Measurements from ENCODE around the gene SFSWAP.

The SFSWAP gene

GRCh38 chr12:131824450-131824849, 113.6 kb downstream of the SFSWAP start:
- H2AFZ ChIP-seq: no peak overlapping the region
- no peaks in the 10 kb centered on the region for H3K36me3 ChIP-seq (ENCODE audit: control insufficient read depth, insufficient read depth, low read length)
- no peak overlapping the region for H3K4me3 ChIP-seq (ENCODE audit: low read depth, low read length)
- H3K27me3 ChIP-seq (ENCODE audit: control insufficient read depth, insufficient read depth, low read length): peaks cover 2% of the 10 kb centered on the region
- H3K4me1 ChIP-seq: no peaks in the 10 kb centered on the region
- H3K9ac ChIP-seq: no peak overlapping the region
- no peaks in the 10 kb centered on the region for H3K79me2 ChIP-seq
- TF ChIP-seq, protein P1, sequence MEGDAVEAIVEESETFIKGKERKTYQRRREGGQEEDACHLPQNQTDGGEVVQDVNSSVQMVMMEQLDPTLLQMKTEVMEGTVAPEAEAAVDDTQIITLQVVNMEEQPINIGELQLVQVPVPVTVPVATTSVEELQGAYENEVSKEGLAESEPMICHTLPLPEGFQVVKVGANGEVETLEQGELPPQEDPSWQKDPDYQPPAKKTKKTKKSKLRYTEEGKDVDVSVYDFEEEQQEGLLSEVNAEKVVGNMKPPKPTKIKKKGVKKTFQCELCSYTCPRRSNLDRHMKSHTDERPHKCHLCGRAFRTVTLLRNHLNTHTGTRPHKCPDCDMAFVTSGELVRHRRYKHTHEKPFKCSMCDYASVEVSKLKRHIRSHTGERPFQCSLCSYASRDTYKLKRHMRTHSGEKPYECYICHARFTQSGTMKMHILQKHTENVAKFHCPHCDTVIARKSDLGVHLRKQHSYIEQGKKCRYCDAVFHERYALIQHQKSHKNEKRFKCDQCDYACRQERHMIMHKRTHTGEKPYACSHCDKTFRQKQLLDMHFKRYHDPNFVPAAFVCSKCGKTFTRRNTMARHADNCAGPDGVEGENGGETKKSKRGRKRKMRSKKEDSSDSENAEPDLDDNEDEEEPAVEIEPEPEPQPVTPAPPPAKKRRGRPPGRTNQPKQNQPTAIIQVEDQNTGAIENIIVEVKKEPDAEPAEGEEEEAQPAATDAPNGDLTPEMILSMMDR (IDR thresholded peaks at IDR 0.05): no peak
- H3K9me3 ChIP-seq (ENCODE audit: control insufficient read depth, low read length): no peaks in the 10 kb centered on the region
- H3K27ac ChIP-seq: no peak overlapping the region
- no peak overlapping the region for H3K4me2 ChIP-seq (ENCODE audit: low read length)

DNA sequence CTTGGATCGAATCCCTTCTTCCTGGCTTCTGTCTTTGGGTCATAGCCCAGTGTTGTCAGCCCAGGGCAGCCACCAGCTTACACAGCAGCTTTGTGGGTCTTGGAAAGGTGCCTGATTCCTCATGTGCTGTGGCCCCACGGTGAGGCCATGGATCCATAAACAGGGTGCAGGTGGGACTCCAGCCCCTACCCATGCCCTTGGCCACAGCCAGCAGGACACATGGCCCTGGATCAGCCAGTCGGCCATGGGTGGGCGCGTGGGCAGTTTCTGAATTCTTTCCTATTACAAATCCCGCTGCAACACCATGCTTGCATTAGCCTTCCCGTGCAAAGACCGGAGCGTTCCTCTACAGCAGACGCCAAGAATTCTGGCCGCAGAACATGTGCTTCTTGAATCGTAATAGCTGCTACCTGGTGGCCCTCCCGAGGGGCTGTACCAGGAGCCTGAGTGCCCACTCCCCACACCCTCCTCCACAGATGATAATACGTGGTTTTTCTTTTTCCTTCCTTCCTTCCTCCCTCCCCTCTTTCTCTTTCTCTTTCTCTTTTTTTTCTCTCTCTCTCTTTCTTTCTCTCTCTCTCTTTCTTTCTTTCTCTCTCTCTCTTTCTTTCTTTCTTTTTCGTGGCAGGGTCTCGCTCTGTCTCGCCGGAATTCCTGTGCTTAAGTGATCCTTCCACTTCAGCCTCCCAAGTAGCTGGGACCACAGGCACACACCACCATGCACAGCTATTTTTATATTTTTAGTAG, 114.4 kb downstream of the SFSWAP start:
- Histone ChIP-seq H2AFZ (no peak overlapping the region), H3K27ac (no peak overlapping the region), H3K36me3 (ENCODE audit: control insufficient read depth, insufficient read depth, low read length) (no peaks in the 10 kb centered on the region), H3K4me3 (ENCODE audit: low read depth, low read length) (no peak overlapping the region), H3K27me3 (ENCODE audit: control insufficient read depth, insufficient read depth, low read length) (peaks cover 10% of the 10 kb centered on the region), H3K4me1 (peaks cover 3% of the 10 kb centered on the region), H3K79me2 (no peaks in the 10 kb centered on the region), H3K9me3 (ENCODE audit: control insufficient read depth, low read length) (no peaks in the 10 kb centered on the region), H3K4me2 (ENCODE audit: low read length) (no peak overlapping the region), H3K9ac (no peak overlapping the region)
- TF ChIP-seq, protein P1 (IDR thresholded peaks at IDR 0.05): no peak

- TF ChIP-seq, protein P1 (IDR thresholded peaks at IDR 0.05): no peak
- H3K27me3 ChIP-seq (ENCODE audit: control insufficient read depth, insufficient read depth, low read length): peaks cover 10% of the 10 kb centered on the region
- peaks cover 4% of the 10 kb centered on the region for H3K4me1 ChIP-seq
- no peaks in the 10 kb centered on the region for H3K36me3 ChIP-seq (ENCODE audit: control insufficient read depth, insufficient read depth, low read length)
- no peaks in the 10 kb centered on the region for H3K79me2 ChIP-seq
- H3K4me3 ChIP-seq (ENCODE audit: low read depth, low read length): no peak overlapping the region
- no peaks in the 10 kb centered on the region for H3K9me3 ChIP-seq (ENCODE audit: control insufficient read depth, low read length)
- H2AFZ ChIP-seq: no peak overlapping the region
- H3K4me2 ChIP-seq (ENCODE audit: low read length): no peak overlapping the region
- H3K9ac ChIP-seq: no peak overlapping the region
- H3K27ac ChIP-seq: no peak overlapping the region
These were observed 115.4 kb downstream of the SFSWAP start for GRCh38 chr12:131826097-131826928.

- Histone ChIP-seq H3K27ac (no peak within 1 kb of the TSS), H3K4me1 (peaks cover 4% of the 10 kb centered on the region), H3K4me2 (ENCODE audit: low read length) (peak within 1 kb of the TSS; percentile 17), H3K36me3 (ENCODE audit: control insufficient read depth, insufficient read depth, low read length) (no peaks in the 10 kb centered on the region), H3K27me3 (ENCODE audit: control insufficient read depth, insufficient read depth, low read length) (peaks cover 10% of the 10 kb centered on the region), H3K9ac (no peak within 1 kb of the TSS), H3K4me3 (ENCODE audit: low read depth, low read length) (no peak within 1 kb of the TSS), H3K79me2 (no peaks in the 10 kb centered on the region), H2AFZ (peak within 1 kb of the TSS; percentile 50), H3K9me3 (ENCODE audit: control insufficient read depth, low read length) (no peaks in the 10 kb centered on the region)
- TF ChIP-seq, protein P1 (IDR thresholded peaks at IDR 0.05): no peak
These were observed 117.2 kb downstream of the SFSWAP start, which contains the start of gene MMP17 for GRCh38 chr12:131827961-131828534. TSS of gene MMP17 (plus strand) at chr12:131828393. CDS start at chr12:131828495, 102 bp downstream.
